HepG2 (cell line): ENCODE data around the gene GMNN. TPM values are rescaled to one million over a fixed set of nuclear protein-coding genes. Genes with fewer than 3 reads are reported as not detected.

Experiments used
- ARID5B ChIP-seq: IDR thresholded peaks from 2 replicates; pipeline ENCODE4 v1.4.0; 2020; ENCODE audit warnings: mild to moderate bottlenecking, missing genetic modification reagents
- CHD2 ChIP-seq: IDR thresholded peaks from 2 replicates; pipeline ENCODE4 v1.6.1; 2011; ENCODE audit warnings: low read depth, low read length, improper control_type of control experiment
- EP300 ChIP-seq, 3 experiments: sonication (generic) in 1 of 3; formaldehyde crosslinking in 1 of 3; IDR thresholded peaks; 2 replicates each; pipeline versions ENCODE4 v1.5.1 to v1.6.1; 2011 to 2020; ENCODE audit warnings: low read depth in 2 of 3, low read length in 2 of 3, borderline replicate concordance in 1 of 3, improper control_type of control experiment in 1 of 3, mild to moderate bottlenecking in 1 of 3, missing genetic modification reagents in 1 of 3, moderate library complexity in 1 of 3
- GATAD2A ChIP-seq: IDR thresholded peaks from 2 replicates; pipeline ENCODE4 v1.6.1; 2016
- HMG20A ChIP-seq: IDR thresholded peaks from 2 replicates; pipeline ENCODE4 v1.6.1; 2016; ENCODE audit warnings: borderline replicate concordance
- MAFF ChIP-seq: IDR thresholded peaks from 2 replicates; pipeline ENCODE4 v1.6.1; 2011; ENCODE audit warnings: low read depth, low read length, improper control_type of control experiment
- MAFK ChIP-seq, 2 experiments: IDR thresholded peaks in 1 of 2; conservative IDR thresholded peaks in 1 of 2; 2 replicates each; pipeline ENCODE4 v1.6.1; 2011; ENCODE audit warnings: improper control_type of control experiment in 2 of 2, low read length in 2 of 2
- MED8 ChIP-seq: sonication (generic); formaldehyde crosslinking; IDR thresholded peaks from 2 replicates; pipeline ENCODE4 v1.8.1; 2023; ENCODE audit warnings: mild to moderate bottlenecking, missing genetic modification reagents; ENCODE audit not compliant: insufficient replicate concordance
- MIXL1 ChIP-seq: IDR thresholded peaks from 2 replicates; pipeline ENCODE4 v1.6.1; 2016
- SOX6 ChIP-seq, 2 experiments: fragments of 450-650 bp in 1 of 2; sonication (generic) in 1 of 2; formaldehyde crosslinking in 1 of 2; IDR thresholded peaks; 2 replicates each; pipeline versions ENCODE4 v1.4.0 to v1.6.1; 2017 to 2020; ENCODE audit warnings: antibody characterized with exemption in 1 of 2, mild to moderate bottlenecking in 1 of 2, missing genetic modification reagents in 1 of 2
- SRSF1 ChIP-seq: fragments of 200-400 bp; formaldehyde crosslinking; optimal IDR thresholded peaks from 2 replicates; pipeline ENCODE3; 2017; ENCODE audit warnings: mild to moderate bottlenecking, low read depth, low read length, moderate library complexity
- ZGPAT ChIP-seq: IDR thresholded peaks from 2 replicates; pipeline ENCODE4 v1.6.1; 2016; ENCODE audit warnings: mild to moderate bottlenecking
- ZMYM4 ChIP-seq: sonication (generic); formaldehyde crosslinking; IDR thresholded peaks from 2 replicates; pipeline ENCODE4 v1.8.1; 2023; ENCODE audit warnings: mild to moderate bottlenecking, missing genetic modification reagents
- ZNF292 ChIP-seq: sonication (generic); formaldehyde crosslinking; IDR thresholded peaks from 2 replicates; pipeline ENCODE4 v1.8.1; 2022; ENCODE audit warnings: mild to moderate bottlenecking, low read depth, missing genetic modification reagents, borderline replicate concordance
- polyA plus RNA-seq, 8 experiments: library from polyadenylated mRNA; depleted of rRNA in 3 of 8; stranded (reverse) in 7 of 8; unstranded in 1 of 8; fragments of >200 nt; fragmentation: Illumina TruSeq in 4 of 8; extraction: Trizol in 4 of 8; gene quantifications; 2 replicates each; pipeline versions ENCODE4 v1.2.1 to v1.2.3, GENCODE V29; 2011 to 2016; ENCODE audit warnings: low read depth in 4 of 8, missing spikeins in 1 of 8, mixed read lengths in 1 of 8; ENCODE audit not compliant: insufficient read depth in 1 of 8
- total RNA-seq, 5 experiments: library from RNA; depleted of rRNA; stranded (reverse); fragments of >200 nt; fragmentation: Illumina TruSeq; extraction: Trizol; gene quantifications; 2 replicates each; pipeline ENCODE4 v1.2.3, GENCODE V29; 2016; ENCODE audit warnings: low read depth in 1 of 5
- TF ChIP-seq, protein P1 (sequence below): sonication (generic); formaldehyde crosslinking; IDR thresholded peaks from 2 replicates; pipeline ENCODE4 v1.5.1; 2020; ENCODE audit warnings: missing genetic modification reagents, mild to moderate bottlenecking, borderline replicate concordance

GMNN gene
- total and polyA plus RNA-seq, 2 of the 13 experiments (the other 11 are each of a cell fraction or from before 2014, with no cell fraction given): 61.8 to 154 TPM

GRCh38 chr6:24763578-24763977, 11.2 kb upstream of the GMNN start (continued):
- TF ChIP-seq ARID5B (CRISPR knock-in tag) (peak; percentile 25; the same call in 1 of the 2 replicates), ZGPAT (CRISPR knock-in tag) (no peak), SRSF1 (no peak), CHD2 (no peak), ZMYM4 (CRISPR knock-in tag) (peak; percentile 51), GATAD2A (CRISPR knock-in tag) (peak; percentile 41), SOX6 (IDR thresholded peaks at IDR 0.05) (no peak), SOX6 (CRISPR knock-in tag; IDR thresholded peaks at IDR 0.05) (0 out of 2 replicates have a peak, but pooled peaks have one; percentile 41), MED8 (CRISPR knock-in tag) (peak; percentile 27), EP300 (IDR thresholded peaks at IDR 0.05; ENCODE audit: low read depth in 2 of 2, low read length in 2 of 2) (peak in 1 of 2 experiments; percentile 38; a peak in 1 of 4 replicates), EP300 (CRISPR knock-in tag; IDR thresholded peaks at IDR 0.05; ENCODE audit: borderline replicate concordance) (no peak), MAFF (peak; percentile 53; the same call in 1 of the 2 replicates), ZNF292 (CRISPR knock-in tag) (no peak), MIXL1 (CRISPR knock-in tag) (0 out of 2 replicates have a peak, but pooled peaks have one; percentile 14), HMG20A (CRISPR knock-in tag) (peak; percentile 32; the same call in 1 of the 2 replicates), MAFK (conservative IDR thresholded peaks at IDR 0.05 in 1 of 2, IDR thresholded peaks at IDR 0.05 in 1 of 2; ENCODE audit: low read length in 2 of 2) (peak; percentile 45 to 49; a peak in 3 of 4 replicates)
- TF ChIP-seq, protein P1, sequence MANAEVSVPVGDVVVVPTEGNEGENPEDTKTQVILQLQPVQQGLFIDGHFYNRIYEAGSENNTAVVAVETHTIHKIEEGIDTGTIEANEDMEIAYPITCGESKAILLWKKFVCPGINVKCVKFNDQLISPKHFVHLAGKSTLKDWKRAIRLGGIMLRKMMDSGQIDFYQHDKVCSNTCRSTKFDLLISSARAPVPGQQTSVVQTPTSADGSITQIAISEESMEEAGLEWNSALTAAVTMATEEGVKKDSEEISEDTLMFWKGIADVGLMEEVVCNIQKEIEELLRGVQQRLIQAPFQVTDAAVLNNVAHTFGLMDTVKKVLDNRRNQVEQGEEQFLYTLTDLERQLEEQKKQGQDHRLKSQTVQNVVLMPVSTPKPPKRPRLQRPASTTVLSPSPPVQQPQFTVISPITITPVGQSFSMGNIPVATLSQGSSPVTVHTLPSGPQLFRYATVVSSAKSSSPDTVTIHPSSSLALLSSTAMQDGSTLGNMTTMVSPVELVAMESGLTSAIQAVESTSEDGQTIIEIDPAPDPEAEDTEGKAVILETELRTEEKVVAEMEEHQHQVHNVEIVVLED (CRISPR knock-in tag): peak; percentile 20; the same call in 1 of the 2 replicates
